Activated T-helper 1 cell treated with anti-CD3 and anti-CD28 coated beads, Interleukin-12 subunit alpha, Interleukin-12 subunit beta, Interleukin-2, Interleukin-4 antibody, amounts not matched to agents 30 ng/mL and 10 ng/mL and 1 ng/mL, durations not matched to agents 14 hours and 24 hours and 36 hours (primary cell): ENCODE measurements around the gene NIT1. TPM values are rescaled to one million over a fixed set of nuclear protein-coding genes. Genes with fewer than 3 reads are reported as not detected.

Experiments
- DNase-seq: peaks from one replicate; pipeline ENCODE4 v3.0.0; 2021; ENCODE audit warnings: low spot score
- H3K27ac Mint-ChIP-seq: one replicate; pipeline ENCODE4 v1.8.0; 2021; ENCODE audit warnings: mild to moderate bottlenecking, mixed read lengths
- H3K27me3 Mint-ChIP-seq: one replicate; pipeline ENCODE4 v1.8.0; 2022; ENCODE audit warnings: mild to moderate bottlenecking, moderate library complexity, mixed read lengths; ENCODE audit not compliant: insufficient read depth
- H3K36me3 Mint-ChIP-seq: one replicate; pipeline ENCODE4 v1.8.0; 2021; ENCODE audit warnings: low read depth, mixed read lengths
- H3K4me1 Mint-ChIP-seq: one replicate; pipeline ENCODE4 v1.8.0; 2021; ENCODE audit warnings: low read depth, mixed read lengths
- H3K4me3 Mint-ChIP-seq: one replicate; pipeline ENCODE4 v1.8.0; 2021; ENCODE audit warnings: mild to moderate bottlenecking, moderate library complexity, mixed read lengths
- H3K9me3 Mint-ChIP-seq: one replicate; pipeline ENCODE4 v1.8.0; 2021; ENCODE audit warnings: mixed read lengths
- intact Hi-C: fragments of 100-400 bp; cut with micrococcal nuclease; formaldehyde crosslinking; loops from one replicate; pipeline ENCODE4 v1.15.1; 2024
- total RNA-seq: library from RNA; stranded (reverse); gene quantifications from 2 replicates; pipeline ENCODE4 v1.2.3, GENCODE V29; 2022

Gene NIT1
- total RNA-seq, 1 donor from 2014 or later, result 51.3 TPM

- H3K27ac Mint-ChIP-seq, result peak within 1 kb of the TSS; percentile 99
- no peaks in the 10 kb centered on the region for H3K9me3 Mint-ChIP-seq
- DNase-seq, result peak; percentile 95
- no peaks in the 10 kb centered on the region for H3K27me3 Mint-ChIP-seq
- peak within 1 kb of the TSS; percentile 87 for H3K4me3 Mint-ChIP-seq
- peaks cover 61% of the 10 kb centered on the region for H3K4me1 Mint-ChIP-seq
- peaks cover 30% of the 10 kb centered on the region for H3K36me3 Mint-ChIP-seq
- intact Hi-C loops, result loop anchor here (1.0 to 2.0 kb wide), 6 partner anchors 11 to 120 kb away; partner anchors contain the start of genes B4GALT3 and DEDD
Observed at GRCh38 chr1:161165742-161166668, 48.1 kb downstream of the NIT1 start, which contains the start of gene PPOX. Gene PPOX, plus strand, starts transcription at chr1:161166426. Its CDS starts 422 bp downstream, at chr1:161166848.

- no peaks in the 10 kb centered on the region for H3K9me3 Mint-ChIP-seq
- peak overlapping the region; percentile 99 for H3K27ac Mint-ChIP-seq
- H3K36me3 Mint-ChIP-seq, result peaks cover 29% of the 10 kb centered on the region
- H3K4me3 Mint-ChIP-seq, result peak overlapping the region; percentile 87
- peaks cover 60% of the 10 kb centered on the region for H3K4me1 Mint-ChIP-seq
- no peaks in the 10 kb centered on the region for H3K27me3 Mint-ChIP-seq
- DNase-seq, result no peak
- intact Hi-C loops, result loop anchor here (1.0 to 2.0 kb wide), 6 partner anchors 10 to 121 kb away; partner anchors contain the start of genes B4GALT3 and DEDD
Observed at GRCh38 chr1:161166669-161167548, 49.0 kb downstream of the NIT1 start.

GRCh38 chr1:161168906-161169305 lies 51.0 kb downstream of the NIT1 start:
- H3K27me3 Mint-ChIP-seq, result no peaks in the 10 kb centered on the region
- no peak overlapping the region for H3K27ac Mint-ChIP-seq
- H3K4me3 Mint-ChIP-seq, result peak overlapping the region; percentile 15
- H3K36me3 Mint-ChIP-seq, result peaks cover 32% of the 10 kb centered on the region
- DNase-seq, result no peak
- H3K9me3 Mint-ChIP-seq, result no peaks in the 10 kb centered on the region
- peaks cover 45% of the 10 kb centered on the region for H3K4me1 Mint-ChIP-seq
- intact Hi-C loops, result no loop called here

Other genes starting within 250 kb of the NIT1 start
- not detected in 2 replicates for gene ITLN1, start 232.9 kb upstream of the NIT1 start, total RNA-seq
- not detected in 2 replicates for gene ITLN2, start 163.3 kb upstream of the NIT1 start, total RNA-seq
- gene F11R, start 97.0 kb upstream of the NIT1 start, total RNA-seq, result 11.9 and 13.5 TPM in 2 replicates
- 40.5 and 43.3 TPM in 2 replicates for gene TSTD1, start 79.1 kb upstream of the NIT1 start, total RNA-seq
- 50.6 and 51.5 TPM in 2 replicates for gene USF1, start 72.1 kb upstream of the NIT1 start, total RNA-seq
- 149 and 151 TPM in 2 replicates for gene ARHGAP30, start 48.2 kb upstream of the NIT1 start, total RNA-seq
- not detected in 2 replicates for gene NECTIN4, start 28.5 kb upstream of the NIT1 start, total RNA-seq
- not detected in 2 replicates for gene KLHDC9, start 19.7 kb upstream of the NIT1 start, total RNA-seq
- 147 and 164 TPM in 2 replicates for gene PFDN2, start 68 bp upstream of the NIT1 start, total RNA-seq
- gene DEDD, start 14.6 kb downstream of the NIT1 start, total RNA-seq, result 44.5 and 48.0 TPM in 2 replicates
- gene UFC1, start 35.9 kb downstream of the NIT1 start, total RNA-seq, result 86.3 and 94.5 TPM in 2 replicates
- gene USP21, start 41.4 kb downstream of the NIT1 start, total RNA-seq, result 32.9 and 38.2 TPM in 2 replicates
- gene PPOX, start 48.3 kb downstream of the NIT1 start, total RNA-seq, result 25.1 and 26.0 TPM in 2 replicates
- 66.4 and 68.2 TPM in 2 replicates for gene B4GALT3, start 59.4 kb downstream of the NIT1 start, total RNA-seq
- 0.23 and 0.24 TPM in 2 replicates for gene ADAMTS4, start 80.9 kb downstream of the NIT1 start, total RNA-seq
- 72.9 and 84.1 TPM in 2 replicates for gene NDUFS2, start 84.3 kb downstream of the NIT1 start, total RNA-seq
- 0.93 and 1.5 TPM in 2 replicates for gene FCER1G, start 97.2 kb downstream of the NIT1 start, total RNA-seq
- gene APOA2, start 105.5 kb downstream of the NIT1 start, total RNA-seq, result not detected in 2 replicates
- gene TOMM40L, start 108.0 kb downstream of the NIT1 start, total RNA-seq, result 25.3 and 28.0 TPM in 2 replicates
- gene NR1I3, start 120.1 kb downstream of the NIT1 start, total RNA-seq, result not detected in 2 replicates
- gene PCP4L1, start 140.6 kb downstream of the NIT1 start, total RNA-seq, result 0.20 TPM in 1 of 2 replicates, not detected in the other
- gene MPZ, start 191.9 kb downstream of the NIT1 start, total RNA-seq, result 3.0 and 4.0 TPM in 2 replicates
- 157 and 162 TPM in 2 replicates for gene SDHC, start 196.3 kb downstream of the NIT1 start, total RNA-seq
- not detected in 2 replicates for gene CFAP126, start 249.8 kb downstream of the NIT1 start, total RNA-seq